HuH-7 (cell line): ENCODE measurements around the gene BACH2.
A peak's percentile ranks its signal among the peaks of the same experiment; 100 is the strongest.

Source experiments
- DNase-seq: peaks from one replicate; pipeline ENCODE4 v3.0.0; 2011; ENCODE audit warnings: low spot score

BACH2 gene

GRCh38 chr6:90237350-90237990 lies 59.2 kb downstream of the BACH2 start:
- DNase-seq: no peak

DNA sequence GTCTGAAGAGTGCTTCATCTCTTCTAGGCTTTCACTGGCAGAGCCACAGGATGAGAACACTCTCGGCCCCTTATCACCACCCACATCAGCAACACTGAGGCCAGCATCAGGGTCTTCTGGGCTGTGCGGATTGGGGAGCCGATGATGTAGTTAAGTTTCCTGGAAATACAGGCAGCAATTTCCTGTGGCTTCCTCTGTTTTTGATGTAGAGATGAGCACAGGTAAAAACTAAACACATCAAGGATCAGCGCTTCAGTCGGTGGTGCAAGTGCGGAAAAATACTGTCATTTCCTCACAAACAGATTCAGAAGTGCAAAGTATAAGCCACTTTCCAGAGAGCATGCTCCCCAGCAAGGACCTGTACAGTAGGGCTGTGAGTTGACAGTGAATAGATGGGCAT lies 62.6 kb downstream of the BACH2 start:
- no peak for DNase-seq

DNA sequence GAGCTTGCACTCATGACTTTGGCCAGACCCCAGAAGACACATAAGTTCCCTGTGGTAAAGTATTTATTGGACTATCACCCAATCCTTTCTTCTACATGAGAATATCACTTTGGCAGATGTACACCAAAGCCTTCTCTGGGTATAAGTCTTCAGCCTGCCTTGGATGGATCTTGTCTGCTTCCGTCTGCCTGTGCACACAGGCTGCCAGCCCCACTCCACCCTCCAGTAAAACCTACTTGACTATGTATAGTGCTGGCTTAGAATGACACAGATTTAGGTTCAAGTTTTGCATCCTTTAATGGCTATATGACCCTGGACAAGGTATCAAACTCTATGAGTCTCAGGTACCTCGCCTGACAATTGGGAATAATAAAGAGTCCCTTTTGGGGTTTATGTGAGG lies 63.4 kb downstream of the BACH2 start:
- DNase-seq: no peak

- no peak for DNase-seq
Observed at GRCh38 chr6:90231798-90232197, 64.8 kb downstream of the BACH2 start.

DNA sequence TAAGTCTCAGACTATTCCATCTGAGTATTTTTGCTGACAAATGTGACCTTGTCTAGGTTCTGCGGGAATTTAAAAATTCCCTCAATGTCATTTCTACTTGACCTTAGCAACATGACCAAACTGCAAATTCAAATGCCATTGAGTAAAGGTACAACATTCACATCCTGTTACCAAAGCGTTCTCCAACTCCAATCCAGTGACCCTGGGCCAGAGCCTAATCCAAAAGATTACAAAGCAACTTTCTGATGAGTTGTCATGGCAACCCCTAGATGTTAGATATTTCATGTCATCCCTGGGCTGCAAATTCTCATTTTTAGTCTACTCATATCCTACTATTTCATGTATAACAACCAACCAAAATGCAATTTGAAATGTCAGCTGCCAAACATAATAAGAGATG lies 65.3 kb downstream of the BACH2 start:
- DNase-seq: no peak

- no peak for DNase-seq
Observed at GRCh38 chr6:90230548-90231215, 66.0 kb downstream of the BACH2 start.

DNA sequence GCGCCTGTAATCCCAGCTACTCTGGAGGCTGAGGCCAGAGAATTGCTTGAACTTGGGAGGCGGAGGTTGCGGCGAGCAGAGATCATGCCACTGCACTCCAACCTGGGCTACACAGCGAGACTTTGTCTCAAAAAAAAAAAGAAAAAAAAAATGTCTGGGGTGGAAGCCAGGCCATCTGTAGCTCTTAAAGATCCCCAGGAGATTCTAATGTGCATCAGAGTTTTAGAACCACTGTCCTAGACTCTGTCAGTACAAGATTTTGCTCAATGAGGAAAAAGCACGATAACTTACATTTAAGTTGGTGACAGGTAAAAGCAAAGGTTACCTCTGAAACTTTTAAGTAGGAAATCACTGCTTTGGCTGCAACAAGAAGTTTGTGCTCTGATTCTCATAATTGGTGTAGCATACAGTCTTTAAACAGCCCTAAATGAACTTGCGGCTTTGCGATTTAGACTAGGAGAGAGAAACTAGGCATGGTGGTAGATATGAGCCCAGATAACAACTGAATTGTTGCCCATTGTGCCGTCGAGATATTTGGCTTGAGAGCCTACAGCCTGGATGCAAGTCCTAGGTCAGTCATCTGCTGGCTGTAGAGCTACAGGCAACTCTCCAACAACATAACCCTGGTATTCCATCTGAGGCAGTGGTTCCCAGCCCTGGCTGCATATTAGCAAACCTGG lies 67.2 kb downstream of the BACH2 start:
- DNase-seq: no peak

GRCh38 chr6:90227673-90228072 lies 69.0 kb downstream of the BACH2 start:
- DNase-seq: no peak

- no peak for DNase-seq
Observed at GRCh38 chr6:90227213-90227612, 69.4 kb downstream of the BACH2 start.

DNA sequence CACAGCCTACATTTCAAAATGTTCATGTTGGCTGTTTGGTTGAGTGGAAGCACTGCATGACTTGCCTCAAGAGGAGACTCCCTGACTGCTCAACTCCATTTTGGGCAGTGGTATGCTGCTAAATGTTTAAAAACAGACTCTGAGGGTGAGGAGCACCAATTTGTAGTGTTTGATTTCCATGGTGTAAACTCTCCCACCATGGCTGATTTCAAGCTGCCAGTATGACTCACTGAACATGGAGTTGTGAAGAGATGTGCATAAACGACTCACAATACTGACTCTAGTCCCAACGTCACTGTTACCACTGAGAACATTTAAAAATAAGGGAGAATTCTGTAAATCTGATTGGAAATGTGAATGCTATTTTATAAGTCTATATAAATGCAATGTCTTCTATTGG lies 70.4 kb downstream of the BACH2 start:
- DNase-seq: no peak

DNA sequence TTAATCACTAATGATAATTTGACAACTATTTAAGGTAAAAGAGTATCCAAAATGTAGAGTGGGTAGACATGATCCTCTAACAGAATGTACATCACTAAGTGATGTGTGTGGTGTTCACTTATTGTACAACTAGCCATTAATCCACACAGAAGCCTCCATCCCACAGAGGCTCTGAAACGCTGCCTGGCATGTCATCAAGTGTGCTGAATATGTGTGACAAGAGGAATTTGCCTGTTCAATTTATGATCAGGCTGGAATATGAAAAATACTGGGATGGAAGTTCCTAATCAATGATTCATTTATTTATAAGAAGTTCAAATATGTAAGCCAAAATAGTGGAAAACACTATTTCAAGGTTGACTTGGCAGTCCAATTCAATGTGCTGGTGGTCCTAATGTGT lies 72.4 kb downstream of the BACH2 start:
- DNase-seq: no peak

DNA sequence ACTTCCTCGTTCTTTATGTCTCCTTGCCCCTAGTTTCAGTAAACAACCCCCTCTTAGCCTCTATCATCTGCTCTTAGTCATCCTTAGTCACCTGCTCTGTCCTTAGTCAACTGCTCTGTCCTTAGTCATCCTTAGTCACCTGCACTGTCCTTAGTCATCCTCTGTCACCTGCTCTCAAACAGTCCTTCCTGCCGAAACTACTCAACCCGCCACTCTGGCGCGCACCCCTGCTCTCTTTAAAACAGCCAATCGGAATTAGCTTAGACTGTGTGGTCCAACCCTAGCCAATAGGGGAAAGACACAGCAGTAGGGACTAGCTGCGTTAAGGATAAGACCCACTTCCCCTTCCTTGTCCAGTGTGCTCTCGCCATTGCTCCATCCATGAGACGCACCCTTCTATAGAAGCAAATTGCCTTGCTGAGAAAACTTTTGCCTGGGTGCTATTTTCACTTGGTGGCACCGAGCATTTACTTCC lies 73.9 kb downstream of the BACH2 start:
- DNase-seq: no peak

DNA sequence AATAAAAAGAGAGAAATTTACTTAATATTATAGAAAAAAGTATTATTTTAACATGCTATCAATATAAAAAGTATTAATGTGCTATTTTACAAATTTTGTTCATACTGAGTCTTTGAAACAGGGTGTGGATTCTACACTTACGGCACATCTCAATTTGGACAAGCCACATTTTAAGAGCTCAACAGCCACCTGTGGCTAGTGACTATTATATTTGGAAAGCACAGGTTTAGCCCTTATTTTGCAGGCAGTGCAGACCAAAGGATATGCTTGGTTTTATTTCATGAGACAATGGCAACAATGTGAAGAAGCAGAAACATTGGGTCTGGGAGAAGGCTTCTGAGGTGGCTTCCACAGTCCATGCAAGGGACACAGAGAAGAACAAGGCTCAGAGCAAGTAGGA lies 74.6 kb downstream of the BACH2 start:
- DNase-seq: no peak

- DNase-seq: no peak
Observed at GRCh38 chr6:90221403-90221802, 75.2 kb downstream of the BACH2 start.

DNA sequence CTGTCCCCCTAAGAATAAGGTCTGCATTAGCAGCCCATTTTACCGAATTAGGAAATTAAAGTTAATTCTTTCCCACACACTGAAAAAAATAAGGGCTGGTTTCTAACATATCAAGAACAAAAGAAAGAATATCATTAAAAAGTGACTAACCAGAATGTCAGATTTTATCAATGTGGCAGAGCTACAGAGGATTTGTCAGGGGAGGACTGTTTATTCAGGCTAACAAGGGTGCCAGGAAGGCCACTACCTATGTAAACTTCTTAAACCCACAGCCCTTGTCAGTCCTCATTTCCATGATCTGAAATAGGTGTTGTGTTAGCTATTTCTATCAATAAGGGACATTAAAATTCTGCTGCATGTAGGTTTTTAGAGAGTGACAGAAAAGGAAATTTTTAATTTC lies 76.4 kb downstream of the BACH2 start:
- DNase-seq: no peak

DNA sequence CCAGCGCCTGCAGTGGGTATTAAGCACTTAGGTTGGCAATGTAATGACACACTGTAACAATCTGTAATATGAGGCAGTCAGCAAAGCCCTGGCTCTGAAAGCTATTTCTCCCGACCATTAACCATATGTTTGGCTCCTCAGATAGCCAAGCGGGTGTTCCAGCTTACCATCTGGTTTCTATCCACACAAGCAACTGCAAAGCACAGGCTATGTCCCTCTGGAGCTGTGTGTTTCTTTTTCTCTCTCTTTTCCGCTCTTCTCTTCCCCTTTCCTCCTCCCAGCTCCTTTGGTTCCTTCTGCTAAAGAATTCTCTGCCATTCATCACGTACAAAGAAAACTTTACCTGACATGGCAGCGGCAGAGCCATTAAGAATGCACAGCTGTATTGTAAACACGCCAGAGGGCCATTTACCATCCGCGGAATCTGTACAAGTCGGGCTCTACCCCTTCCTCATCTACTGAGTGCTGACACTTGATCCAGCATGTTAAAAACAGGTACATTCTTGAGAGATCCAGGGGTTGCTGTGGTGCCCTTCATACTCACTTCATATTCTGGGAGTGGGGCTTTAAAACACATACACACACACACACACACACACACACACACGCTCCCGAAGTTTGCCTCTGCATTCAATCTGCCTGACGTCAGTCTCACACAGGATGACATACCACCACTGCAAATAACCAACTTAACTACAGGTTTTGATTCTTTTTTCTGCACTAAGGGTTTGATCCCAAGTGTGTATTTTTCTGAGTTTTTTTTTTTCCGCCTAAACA lies 77.2 kb downstream of the BACH2 start:
- DNase-seq: no peak

- DNase-seq: no peak
Observed at GRCh38 chr6:90218959-90219208, 77.8 kb downstream of the BACH2 start.

DNA sequence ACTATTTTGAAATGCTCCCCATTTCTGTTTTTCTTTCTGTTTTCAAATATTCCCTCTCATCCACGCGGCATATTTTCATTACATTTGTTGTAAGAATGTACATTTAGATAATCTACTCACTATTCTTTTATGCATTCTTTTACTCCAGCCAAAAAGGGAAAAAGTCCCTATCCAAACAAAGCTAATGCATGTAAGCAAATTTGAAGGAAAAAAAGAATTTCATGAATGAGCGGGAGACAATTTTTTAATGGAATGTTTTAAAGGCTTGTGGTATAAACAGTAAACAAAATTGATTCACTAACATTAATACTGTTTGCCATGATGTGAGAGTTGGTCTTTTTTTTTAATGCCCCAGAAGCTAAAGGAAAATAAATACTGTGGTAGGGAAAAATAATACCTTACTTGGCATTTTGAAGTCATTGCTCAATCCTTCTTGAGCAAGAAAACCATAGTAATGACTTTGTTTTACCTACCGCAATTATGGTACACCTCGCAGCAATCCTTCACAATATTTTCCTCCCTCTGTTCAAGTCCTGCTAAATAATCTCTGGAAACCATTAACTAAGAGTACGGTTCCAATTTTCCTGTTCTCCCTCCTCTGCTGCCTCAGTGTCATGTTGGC lies 79.0 kb downstream of the BACH2 start:
- DNase-seq: no peak

GRCh38 chr6:90216072-90216977 lies 80.3 kb downstream of the BACH2 start:
- peak; percentile 44 for DNase-seq

- DNase-seq: no peak
Observed at GRCh38 chr6:90214966-90215365, 81.7 kb downstream of the BACH2 start.

DNA sequence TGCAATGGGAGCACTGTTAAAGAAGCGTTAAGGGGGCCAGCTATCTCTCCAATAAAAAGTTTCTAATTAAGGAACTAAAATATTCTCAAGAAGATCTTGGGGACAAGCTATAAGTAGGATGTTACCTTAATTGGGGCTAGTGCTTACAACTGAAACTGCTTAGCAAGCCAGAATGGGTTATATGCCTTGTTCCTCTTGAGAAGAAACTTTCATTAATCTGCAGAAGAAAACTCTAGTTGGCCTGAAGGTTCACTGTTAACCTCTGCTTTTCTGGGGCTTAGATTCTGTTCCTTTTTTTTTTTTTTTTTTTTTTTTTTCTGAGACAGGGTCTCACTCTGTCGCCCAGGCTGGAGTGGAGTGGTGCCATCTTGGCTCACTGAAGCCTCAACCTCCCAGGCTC lies 82.2 kb downstream of the BACH2 start:
- DNase-seq: no peak
